GM18868 (cell line): ENCODE data around the gene TFAM.

Experiments
- ATAC-seq: cut with Tn5 transposase; IDR thresholded peaks from one replicate; pipeline ENCODE4 v1.9.1; 2021; ENCODE audit warnings: mild to moderate bottlenecking, moderate library complexity; ENCODE audit not compliant: unreplicated experiment

TFAM gene

DNA sequence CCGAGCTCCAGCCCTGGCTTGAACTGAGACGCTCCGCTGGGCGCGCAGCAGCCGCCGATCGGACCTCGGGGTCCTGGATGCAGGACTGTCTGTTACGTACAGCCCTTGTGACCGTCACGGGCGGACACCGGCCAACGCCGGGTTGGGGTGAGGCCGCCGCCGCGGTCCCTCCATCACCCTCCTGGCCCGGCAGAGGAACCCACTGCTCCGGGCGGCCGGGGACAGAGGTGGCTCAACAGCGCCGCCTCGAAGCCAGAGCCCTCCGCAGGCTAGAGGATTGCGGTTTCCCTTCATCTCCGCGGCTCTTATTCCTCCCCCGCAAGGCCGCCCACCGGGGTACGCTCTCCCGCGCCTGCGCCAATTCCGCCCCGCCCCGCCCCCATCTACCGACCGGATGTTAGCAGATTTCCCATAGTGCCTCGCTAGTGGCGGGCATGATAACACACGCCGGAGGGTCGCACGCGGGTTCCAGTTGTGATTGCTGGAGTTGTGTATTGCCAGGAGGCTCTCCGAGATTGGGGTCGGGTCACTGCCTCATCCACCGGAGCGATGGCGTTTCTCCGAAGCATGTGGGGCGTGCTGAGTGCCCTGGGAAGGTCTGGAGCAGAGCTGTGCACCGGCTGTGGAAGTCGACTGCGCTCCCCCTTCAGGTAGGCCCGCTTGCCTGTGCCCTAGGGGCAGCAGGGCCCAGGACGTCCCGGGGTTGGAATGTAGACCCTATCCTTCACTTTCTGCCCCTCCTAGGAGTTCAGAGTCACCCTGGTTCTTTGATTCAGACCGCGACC lies at the start of gene TFAM:
TSS of gene TFAM (plus strand) at position 412 of the 785 bp plus-strand sequence. CDS start at position 550, 138 bp downstream.
- peak; percentile 80 for ATAC-seq

DNA sequence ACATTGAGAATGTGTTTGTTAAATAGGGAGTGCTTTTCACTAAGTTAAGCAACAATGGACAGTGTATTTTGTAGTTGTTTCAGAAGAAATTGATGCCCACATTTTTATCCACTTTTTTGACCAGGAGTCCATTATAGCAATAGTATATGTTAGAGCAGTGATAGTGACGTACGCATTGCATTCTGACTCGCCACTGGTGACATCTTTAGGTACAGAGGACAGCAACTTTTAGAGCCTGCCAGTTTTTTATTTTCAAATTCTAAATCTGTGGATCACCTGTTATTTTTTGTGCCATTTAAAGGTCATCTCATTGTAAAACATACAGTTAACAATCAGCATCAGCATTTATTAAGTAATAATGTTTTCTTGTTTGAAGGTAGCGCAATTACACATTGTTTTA lies 49.0 kb upstream of the TFAM start:
- no peak for ATAC-seq

DNA sequence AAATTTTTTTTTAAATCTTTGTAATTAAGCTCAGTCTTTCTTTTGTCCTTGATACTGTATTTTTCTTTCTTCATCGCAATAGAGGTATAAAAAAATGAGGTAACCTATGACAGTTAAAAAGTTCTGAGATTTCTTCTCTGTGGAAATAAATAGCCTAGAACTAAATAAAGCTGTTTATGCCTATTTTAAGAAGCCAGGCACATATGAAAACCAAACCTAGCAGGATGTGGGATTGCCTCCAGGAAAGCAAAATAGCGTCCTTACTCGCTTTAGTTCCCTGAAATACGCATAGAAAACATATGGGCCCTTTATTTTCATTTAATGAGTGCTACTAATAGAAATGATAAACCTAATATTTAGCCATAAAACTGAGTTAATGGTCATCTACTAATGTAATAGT lies 43.8 kb upstream of the TFAM start:
- ATAC-seq: no peak

DNA sequence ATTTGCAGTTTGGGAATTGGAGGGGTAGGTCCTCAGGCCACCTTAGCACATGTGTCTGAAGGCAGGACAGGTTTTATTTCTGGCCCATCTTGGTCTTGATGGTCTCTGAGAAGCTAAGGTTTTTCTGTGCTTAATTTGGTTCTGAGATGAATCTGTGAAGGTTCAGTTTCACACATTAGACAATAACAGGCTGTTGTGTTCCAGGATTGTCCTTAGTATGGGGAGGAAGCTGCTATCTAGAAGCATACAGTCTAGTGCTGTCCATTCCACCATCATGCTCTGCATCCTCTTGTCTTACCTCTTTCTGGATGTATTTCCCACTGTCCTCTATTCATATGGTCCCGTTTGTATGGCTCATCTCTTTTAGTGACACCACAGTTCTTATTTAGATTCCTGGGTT lies 43.3 kb upstream of the TFAM start:
- peak; percentile 62 for ATAC-seq

DNA sequence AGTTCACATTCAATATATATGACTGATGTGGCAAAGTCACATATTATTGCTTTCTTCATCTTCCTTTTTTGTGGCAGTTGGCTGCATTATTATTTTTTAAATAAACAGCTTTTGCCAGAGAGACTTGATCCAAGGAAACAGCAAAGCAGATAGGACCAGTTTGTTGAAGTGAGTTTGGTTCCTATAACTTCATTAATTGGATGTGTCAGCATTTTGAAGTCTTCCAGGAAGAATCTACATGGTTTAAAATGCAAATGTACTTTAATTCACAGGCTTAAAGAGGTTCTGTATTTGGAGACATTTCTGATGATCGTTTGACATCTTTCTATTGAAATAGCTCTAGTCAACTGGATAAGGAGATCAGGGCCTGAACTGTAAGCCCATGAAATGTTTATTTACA lies 37.2 kb upstream of the TFAM start:
- ATAC-seq: no peak

DNA sequence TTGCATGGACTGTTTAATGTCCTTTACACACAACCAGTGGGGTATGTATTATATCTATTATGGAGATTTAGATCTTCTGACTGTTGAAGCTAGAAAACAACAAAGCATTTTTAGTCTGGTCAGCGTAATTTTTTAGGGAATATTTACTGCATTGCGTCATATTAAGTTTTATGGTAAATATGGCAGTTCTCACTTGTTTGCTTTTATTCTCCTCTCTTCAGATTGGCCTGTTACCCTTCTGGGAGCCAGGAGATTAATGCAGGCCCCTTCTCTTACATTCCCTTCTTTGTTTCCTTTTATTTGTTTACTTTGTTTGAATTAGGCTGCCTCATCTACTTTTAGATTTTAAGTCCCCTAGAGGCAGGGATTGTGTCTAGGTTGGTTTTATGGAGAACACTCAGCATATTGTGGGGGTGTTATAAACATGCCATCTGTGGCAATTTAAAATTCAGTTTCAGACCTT lies 36.6 kb upstream of the TFAM start:
- no peak for ATAC-seq

DNA sequence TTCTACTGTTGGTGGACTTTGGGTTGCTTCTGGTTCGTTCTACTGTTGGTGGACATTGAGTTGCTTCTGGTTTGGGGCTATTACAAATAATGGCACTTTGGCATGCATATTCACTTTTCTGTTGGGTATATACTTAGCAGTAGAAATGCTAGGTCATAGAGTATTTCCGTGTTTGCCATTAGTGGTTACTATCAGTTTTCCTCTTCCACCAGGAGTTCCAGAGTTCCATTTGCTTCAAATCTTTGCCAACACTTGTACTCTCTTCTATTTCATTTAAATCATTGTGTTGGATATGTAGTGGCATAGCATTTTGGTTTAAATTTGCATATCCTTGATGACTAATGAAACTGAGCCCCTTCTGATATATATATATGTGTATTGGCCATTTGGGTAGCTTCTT lies 35.2 kb upstream of the TFAM start:
- no peak for ATAC-seq

DNA sequence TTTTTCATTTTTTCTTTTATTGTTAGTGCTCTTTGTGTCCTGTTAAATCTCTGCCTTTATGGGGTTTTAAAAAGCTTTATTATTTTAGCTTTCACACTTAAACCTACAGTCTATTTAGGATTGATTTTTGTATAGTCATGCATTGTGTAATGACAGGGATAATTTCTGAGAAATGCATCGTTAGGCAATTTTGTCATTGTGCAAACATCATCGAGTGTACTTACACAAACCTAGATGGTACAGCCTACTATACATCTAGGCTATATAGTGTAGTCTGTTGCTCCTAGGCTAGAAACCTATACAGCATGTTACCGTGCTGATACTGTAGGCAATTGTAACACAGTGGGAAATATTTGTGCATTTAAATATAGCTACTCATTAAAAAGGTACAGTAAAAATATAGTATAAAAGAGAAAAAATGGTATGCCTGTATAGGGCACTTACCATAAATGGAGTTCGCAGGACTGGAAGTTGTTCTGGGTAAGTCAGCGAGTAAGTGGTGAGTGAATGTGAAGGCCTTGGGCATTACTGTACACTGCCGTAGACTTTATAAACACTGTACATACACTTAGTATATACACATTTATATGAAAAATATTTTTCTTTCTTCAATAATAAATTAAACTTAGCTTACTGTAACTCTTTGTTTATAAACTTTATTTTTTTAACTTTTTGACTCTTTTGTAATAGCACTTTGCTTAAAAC lies 34.4 kb upstream of the TFAM start:
- ATAC-seq: no peak

DNA sequence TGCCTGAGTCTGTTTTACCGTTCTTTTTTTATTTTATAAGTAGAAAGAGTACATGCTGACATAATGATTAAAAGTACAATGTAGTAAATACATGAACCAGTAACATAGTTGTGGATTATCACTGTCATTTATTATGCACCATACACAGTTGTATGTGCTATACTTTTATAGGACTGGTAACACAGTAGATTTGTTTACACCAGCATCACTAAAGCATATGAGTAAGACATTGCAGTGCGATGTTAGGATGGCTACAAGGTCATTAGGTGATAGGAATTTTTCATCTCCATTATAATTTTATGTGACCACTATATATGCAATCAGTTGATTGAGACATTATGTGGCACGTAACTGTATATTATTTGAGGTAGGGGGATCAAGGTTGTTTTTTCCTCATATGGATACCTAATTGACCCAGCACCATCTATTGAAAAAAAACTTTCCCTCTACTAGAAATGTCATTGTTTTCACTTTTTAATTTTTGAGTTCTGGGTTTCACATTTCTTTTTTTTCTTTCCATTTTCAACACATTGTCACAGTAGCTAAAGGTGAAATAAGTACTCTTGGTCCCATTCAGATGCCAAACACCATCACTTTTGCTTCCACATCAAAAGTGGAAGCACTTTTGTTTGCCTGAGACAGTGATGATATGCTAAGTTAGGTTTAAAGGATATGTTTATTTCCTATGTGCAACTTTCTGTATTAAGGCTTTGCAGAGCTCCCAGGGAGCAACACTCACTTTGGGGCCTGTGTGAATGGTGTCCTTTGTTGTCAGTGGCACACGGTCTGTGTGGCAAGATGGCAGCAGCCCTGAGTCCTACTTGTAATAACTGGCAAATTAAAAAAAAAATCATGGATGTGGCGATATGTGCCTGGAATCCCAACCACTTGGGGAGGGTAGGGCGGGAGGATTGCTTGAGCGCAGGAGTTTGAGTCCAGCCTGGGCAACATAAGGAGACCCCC lies 33.3 kb upstream of the TFAM start:
- no peak for ATAC-seq

DNA sequence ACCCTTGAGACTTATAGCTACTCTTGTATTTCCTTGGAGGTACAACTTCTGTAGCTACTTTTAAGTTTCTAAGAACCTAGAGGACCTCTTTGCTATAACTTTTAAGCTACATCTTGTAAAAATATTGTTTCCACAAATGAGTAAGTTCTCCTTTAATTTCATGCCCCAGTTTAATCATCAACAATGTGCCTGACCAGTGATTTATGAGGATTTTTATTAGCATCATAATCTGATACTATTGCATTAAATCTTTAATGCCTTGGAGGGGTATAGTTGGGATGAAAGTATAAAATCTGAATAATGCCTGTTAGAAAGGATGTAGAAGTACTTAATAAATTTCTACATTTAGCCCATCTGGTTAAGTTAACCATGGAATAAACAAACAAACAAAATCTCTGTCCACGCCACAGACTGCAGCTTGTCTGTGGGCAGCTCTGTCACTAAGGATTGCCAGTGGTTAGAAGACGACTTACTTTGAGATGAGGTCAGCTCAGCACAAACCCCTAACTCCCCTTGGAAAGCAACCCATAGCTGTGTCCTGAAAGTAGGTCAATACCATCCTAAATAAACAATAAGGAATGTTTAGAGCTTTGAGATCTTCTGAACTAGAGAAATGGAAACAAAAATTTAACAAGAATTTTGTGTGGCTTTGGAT lies 32.1 kb upstream of the TFAM start:
- ATAC-seq: no peak

DNA sequence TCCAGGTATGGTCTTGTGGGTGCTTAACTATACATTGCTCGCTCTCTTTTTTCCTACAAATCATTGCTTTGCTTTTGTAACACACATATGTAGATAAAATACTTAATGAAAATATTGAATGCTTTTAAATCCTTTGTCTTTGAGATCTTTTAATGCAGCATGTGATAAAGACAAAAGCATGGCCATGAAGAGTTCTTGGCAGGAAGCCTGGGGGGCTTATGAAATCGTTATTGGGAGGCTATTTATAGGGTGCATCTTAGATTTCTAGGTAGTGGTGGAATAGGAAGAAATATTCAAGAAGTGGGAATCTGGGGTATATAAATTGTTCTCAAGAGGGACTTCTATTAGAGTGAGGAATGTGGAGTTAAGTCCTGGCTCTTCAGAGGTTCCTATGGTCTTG lies 28.5 kb upstream of the TFAM start:
- ATAC-seq: no peak

DNA sequence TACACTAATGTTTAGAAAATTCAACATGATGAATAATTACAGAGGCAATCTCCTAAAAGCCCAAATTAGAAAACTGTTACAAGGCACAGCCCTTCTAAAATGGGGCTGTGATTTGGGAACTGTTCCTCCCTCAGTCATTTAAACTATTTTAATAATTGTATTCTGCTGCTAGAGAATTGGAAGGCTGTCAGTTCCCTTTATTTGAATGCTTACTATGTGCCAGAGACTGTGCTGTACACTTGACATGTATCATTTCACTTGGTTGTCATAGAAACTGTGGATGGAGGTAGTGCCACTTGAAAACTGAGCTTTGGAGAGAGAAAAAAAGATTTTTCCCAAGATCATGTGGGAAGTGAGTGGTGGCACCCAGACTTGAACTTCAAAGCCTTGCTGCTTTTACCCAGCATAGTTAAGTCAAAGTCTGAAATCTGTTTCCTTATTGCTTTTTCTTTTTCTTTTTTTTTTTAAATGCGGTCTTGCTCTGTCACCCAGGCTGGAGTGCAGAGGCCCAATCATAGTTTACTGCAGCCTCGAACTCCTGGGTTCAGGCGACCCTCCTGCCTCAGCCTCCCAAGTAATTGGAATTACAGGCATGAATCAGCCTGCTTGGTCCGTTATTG lies 26.8 kb upstream of the TFAM start:
- ATAC-seq: no peak

DNA sequence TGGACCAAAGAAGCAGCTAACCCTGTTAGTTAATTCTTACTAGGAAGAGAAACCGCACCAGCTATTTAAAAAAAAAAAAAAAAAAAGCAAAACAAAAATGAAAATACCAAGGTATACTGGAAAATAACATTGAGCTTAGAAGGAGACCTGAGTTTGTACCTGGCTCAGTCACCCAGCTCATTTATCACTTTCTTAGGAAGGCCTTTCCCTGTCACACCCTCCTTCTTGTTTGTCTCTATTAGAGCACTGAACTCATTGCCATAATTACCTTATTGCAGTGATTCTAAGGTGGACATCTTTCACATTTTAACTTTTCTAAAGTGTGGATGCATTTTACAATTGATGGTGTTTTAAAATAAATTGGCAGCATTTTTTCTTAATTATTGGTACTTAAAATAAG lies 26.3 kb upstream of the TFAM start:
- no peak for ATAC-seq

DNA sequence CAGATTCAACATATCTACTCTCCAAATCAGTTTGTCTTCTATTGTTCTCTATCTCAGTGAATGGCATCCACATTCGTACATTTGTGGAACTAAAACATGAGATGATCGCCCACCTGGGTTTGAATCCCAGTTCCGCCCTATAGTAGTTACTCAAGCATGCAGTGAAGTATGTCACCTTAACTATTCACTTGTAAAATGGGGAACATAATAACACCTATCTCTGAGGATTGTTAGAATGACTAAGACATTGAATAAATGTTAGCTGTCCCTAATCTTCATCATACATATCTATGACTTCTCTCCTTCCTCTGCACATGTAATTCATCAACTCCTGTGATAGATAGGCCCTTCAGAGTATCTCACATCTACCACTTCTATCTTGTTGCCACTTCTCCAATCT lies 25.7 kb upstream of the TFAM start:
- ATAC-seq: peak; percentile 45

DNA sequence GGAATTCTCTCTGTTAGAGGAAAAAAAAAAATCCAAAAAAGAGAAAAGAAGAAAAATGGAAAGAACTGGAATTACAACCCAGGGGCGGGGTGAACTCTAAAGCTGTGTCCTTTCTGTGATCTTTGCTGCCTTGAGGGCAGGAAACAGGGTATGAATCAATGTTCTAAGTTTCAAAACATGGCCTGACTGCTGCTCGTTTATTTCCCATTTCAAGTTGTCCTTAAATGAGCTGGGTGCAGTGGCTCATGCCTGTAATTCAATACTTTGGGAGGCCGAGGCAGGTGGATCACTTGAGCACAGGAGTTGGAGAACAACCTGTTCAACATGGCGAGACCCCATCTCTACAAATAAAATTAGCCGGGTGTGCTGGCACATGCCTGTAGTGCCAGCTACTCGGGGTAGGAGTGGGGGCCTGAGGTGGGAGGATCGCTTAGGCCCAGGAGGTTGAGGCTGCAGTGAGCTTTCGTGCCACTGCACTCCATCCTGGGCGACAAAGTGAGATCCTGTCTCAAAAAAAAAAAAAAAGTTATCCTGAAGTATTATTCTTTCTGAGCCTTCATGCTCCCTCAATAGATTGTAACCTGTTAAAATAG lies 24.7 kb upstream of the TFAM start:
- ATAC-seq: no peak

DNA sequence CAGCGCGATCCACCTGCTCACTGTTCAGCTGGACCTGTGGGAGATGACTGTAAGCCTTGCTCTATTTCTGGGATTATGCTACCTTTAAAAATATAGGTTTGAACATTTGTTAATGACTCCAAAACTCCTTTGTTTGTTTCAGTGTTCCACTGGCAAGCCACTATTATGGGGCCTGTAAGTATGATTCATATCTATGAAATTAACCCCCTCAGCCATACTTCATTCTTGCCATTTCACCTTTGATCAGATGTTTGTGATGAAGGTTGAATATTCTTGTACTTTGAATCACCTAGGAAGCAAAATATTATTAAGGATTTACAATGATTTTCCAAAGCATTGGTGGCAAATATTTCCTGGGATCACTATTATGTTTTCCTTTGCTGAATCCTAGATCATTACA lies 23.9 kb upstream of the TFAM start:
- no peak for ATAC-seq

DNA sequence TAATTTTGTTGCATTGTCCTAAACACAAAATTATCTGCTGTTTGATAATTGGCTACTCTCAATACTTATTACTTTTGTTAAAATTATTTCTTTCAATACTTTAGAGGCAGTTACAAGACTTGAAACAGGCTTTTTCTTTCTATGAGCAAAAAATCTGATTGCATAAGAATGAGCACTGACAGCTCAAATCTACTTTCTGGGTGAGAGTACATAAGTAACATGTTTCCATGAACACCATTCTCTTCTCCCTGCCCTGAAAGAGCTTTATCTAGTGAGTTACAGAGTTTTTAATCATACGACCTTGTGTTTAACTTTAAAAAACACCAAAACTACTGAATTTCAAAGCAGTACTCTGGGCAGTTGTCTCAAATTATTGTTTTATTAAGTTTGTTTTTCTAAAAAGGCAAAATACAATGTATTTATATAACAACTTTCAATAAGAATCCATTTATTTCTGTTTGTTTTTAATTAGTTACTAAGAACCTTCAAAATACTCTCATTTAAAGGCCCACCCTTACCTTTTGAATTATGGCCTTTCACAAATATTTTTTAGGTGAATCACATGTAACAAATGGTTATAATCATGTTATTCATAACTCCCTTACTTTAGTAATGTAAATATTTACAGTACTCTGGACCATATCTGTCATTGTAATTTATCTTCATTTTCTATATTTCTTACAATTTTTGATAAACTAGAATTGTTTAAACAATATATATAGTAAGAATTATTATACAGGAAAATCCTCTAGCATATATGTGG lies 23.0 kb upstream of the TFAM start:
- no peak for ATAC-seq

DNA sequence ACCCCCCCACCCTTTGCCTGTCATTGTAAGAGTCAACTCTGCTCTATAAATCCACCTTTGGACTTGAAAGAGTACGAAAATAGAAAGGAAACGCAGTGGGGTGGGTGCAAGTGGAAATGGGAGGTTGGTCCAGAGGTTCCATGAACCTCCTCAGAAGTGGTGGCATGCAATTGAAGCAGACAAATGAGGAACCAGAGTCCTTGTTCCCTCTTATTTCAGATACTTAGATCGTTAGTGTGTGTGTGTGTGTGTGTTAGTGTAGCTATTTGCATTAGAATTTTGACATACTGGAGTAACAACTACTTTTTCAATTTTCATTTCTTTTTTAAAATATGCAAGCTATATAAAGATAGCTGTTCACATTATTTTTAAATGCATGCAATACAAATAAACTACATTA lies 18.1 kb upstream of the TFAM start:
- ATAC-seq: no peak

DNA sequence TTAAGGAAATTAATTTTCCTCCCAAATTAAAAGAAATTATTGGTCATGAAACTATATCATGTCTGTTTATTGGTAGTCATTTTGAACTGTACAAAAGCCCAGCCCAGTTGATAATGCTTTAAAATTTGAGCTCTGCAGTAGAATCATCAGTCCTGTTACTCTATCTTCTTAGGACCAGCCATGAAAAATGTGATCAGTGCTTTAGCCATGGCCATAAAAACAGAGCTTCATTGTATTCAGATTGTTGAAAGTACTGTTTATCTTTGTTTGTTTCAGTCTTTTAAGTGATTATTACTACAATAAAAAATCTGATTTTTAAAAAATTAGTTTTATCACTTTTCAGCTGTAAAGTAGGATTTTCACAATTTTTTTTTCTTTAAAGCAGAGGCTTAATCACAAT lies 13.7 kb upstream of the TFAM start:
- no peak for ATAC-seq
